Cardiac muscle cell (in vitro differentiated cells and primary cell): ENCODE data around the gene AIMP1. TPM values are rescaled to one million over a fixed set of nuclear protein-coding genes. Genes with fewer than 3 reads are reported as not detected.

Source experiments
- DNase-seq, 2 donors: peaks; one replicate each; pipeline versions ENCODE4 v3.0.0 to v3.0.0-alpha.2; 2010 to 2017; ENCODE audit warnings: low read depth in 1 of 2, low spot score in 1 of 2
- H3K27ac ChIP-seq: fragments of 200-600 bp; sonication (generic); 2 replicates; pipeline ENCODE4 v1.5.1; 2016
- H3K27me3 ChIP-seq: fragments of 200-600 bp; sonication (generic); 2 replicates; pipeline ENCODE4 v1.6.0; 2016; ENCODE audit warnings: control low read depth
- H3K36me3 ChIP-seq: fragments of 200-600 bp; sonication (generic); 2 replicates; pipeline ENCODE4 v1.5.1; 2016; ENCODE audit warnings: control low read depth
- H3K4me1 ChIP-seq: fragments of 200-600 bp; sonication (generic); 2 replicates; pipeline ENCODE4 v1.8.1; 2017; ENCODE audit warnings: low read depth, mild to moderate bottlenecking, mixed run types
- H3K4me3 ChIP-seq: fragments of 200-600 bp; sonication (generic); 2 replicates; pipeline ENCODE4 v1.5.1; 2016; ENCODE audit warnings: mild to moderate bottlenecking
- H3K9me3 ChIP-seq: fragments of 200-600 bp; sonication (generic); 2 replicates; pipeline ENCODE4 v1.5.1; 2017; ENCODE audit warnings: low read depth, mild to moderate bottlenecking, control low read depth
- CTCF ChIP-seq: IDR thresholded peaks from 2 replicates; pipeline ENCODE4 v1.5.1; 2012; ENCODE audit warnings: low read depth, mild to moderate bottlenecking, low read length
- polyA plus RNA-seq: library from polyadenylated mRNA; unstranded; fragments of >200 nt; fragmentation: Nextera tagmentation; extraction: Ambion mirVana; gene quantifications from 2 replicates; pipeline ENCODE4 v1.2.1, GENCODE V29; 2016
- total RNA-seq: library from RNA; depleted of rRNA; stranded (reverse); fragments of >200 nt; gene quantifications from 2 replicates; pipeline ENCODE4 v1.2.3, GENCODE V29; 2016

Gene AIMP1
- total and polyA plus RNA-seq, 2 experiments from 2014 or later = 19.7 to 49.1 TPM

- H3K4me1 ChIP-seq = peaks cover 17% of the 10 kb centered on the region
- no peak within 1 kb of the TSS for H3K4me3 ChIP-seq
- no peak for TF ChIP-seq CTCF
- no peak within 1 kb of the TSS for H3K27ac ChIP-seq
- DNase-seq = no peak
- no peaks in the 10 kb centered on the region for H3K27me3 ChIP-seq
- H3K9me3 ChIP-seq = no peaks in the 10 kb centered on the region
- H3K36me3 ChIP-seq = no peaks in the 10 kb centered on the region
These were observed 52.3 kb downstream of the AIMP1 start, which contains the start of gene GIMD1 for GRCh38 chr4:106368678-106369077. GIMD1 (minus strand) TSS chr4:106368778; CDS start chr4:106367435, 1,343 bp downstream.

DNA sequence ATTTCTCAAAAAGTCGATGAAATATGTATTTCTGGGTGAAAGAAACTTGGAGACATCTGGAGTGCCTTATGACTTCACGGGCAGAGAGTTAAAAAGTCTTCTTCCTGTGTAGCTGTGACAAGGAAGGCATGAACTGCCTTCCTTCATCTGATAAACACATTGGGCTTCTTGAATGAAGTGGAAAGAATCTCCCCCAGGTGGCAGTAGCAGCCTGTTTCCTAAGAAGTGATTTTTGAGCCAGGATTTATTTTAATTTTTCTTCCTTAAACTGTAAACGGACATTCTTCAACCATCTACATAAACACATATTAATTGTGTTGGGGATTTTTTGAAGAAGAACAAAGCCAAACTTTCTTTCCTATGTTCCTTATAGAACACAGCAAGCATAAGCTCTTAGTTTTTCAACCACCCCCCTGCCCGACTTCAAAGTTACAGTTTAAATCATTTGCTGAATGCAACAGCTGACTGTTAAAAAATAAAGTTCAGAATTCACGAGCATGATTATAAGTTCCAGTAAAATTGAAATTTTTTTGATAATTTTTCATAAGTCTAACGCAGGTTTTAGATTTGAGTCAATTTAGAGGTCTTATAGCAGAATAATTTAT is 53.2 kb downstream of the AIMP1 start:
- peak; percentile 63 for TF ChIP-seq CTCF
- Histone ChIP-seq H3K4me3 (no peak overlapping the region), H3K4me1 (peaks cover 17% of the 10 kb centered on the region), H3K27ac (no peak overlapping the region), H3K36me3 (no peaks in the 10 kb centered on the region), H3K27me3 (no peaks in the 10 kb centered on the region), H3K9me3 (no peaks in the 10 kb centered on the region)
- peak; percentile 57 to 84 for DNase-seq

GRCh38 chr4:106370214-106370613 is 53.9 kb downstream of the AIMP1 start:
- no peak overlapping the region for H3K4me3 ChIP-seq
- H3K4me1 ChIP-seq = peaks cover 14% of the 10 kb centered on the region
- no peak for DNase-seq
- H3K36me3 ChIP-seq = no peaks in the 10 kb centered on the region
- H3K27ac ChIP-seq = no peak overlapping the region
- no peaks in the 10 kb centered on the region for H3K27me3 ChIP-seq
- no peaks in the 10 kb centered on the region for H3K9me3 ChIP-seq
- TF ChIP-seq CTCF = no peak

GRCh38 chr4:106371161-106371560 is 54.8 kb downstream of the AIMP1 start:
- no peak overlapping the region for H3K27ac ChIP-seq
- no peak for TF ChIP-seq CTCF
- DNase-seq = no peak
- no peak overlapping the region for H3K4me3 ChIP-seq
- H3K27me3 ChIP-seq = no peaks in the 10 kb centered on the region
- H3K4me1 ChIP-seq = peaks cover 8% of the 10 kb centered on the region
- H3K36me3 ChIP-seq = no peaks in the 10 kb centered on the region
- H3K9me3 ChIP-seq = no peaks in the 10 kb centered on the region

- no peak for TF ChIP-seq CTCF
- H3K4me1 ChIP-seq = peaks cover 8% of the 10 kb centered on the region
- no peak overlapping the region for H3K4me3 ChIP-seq
- no peak for DNase-seq
- no peaks in the 10 kb centered on the region for H3K9me3 ChIP-seq
- H3K36me3 ChIP-seq = no peaks in the 10 kb centered on the region
- no peaks in the 10 kb centered on the region for H3K27me3 ChIP-seq
- H3K27ac ChIP-seq = no peak overlapping the region
These were observed 56.7 kb downstream of the AIMP1 start for GRCh38 chr4:106373026-106373425.

DNA sequence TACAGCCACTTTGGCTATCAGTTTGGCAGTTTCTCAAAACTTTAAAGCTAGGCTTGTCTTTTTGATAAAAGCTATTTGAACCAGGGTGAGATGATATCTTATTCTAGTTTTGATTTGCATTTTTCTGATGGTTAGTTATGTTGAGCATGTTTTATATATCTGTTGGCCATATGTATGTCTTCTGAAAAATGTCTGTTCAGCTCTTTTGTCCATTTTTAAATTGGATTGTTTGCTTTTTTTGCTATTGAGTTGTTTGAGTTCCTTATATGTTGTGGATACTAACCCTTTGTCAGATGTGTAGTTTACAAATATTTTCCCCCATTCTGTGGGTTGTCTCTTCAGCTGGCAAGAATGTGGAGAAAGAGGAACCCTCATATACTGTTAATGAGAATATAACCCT is 63.8 kb downstream of the AIMP1 start:
- TF ChIP-seq CTCF = no peak
- Histone ChIP-seq H3K27ac (no peak overlapping the region), H3K27me3 (no peaks in the 10 kb centered on the region), H3K4me1 (no peaks in the 10 kb centered on the region), H3K4me3 (no peak overlapping the region), H3K36me3 (no peaks in the 10 kb centered on the region), H3K9me3 (no peaks in the 10 kb centered on the region)
- no peak for DNase-seq
